ENCODE results near the gene U2SURP. TPM values are rescaled to one million over a fixed set of nuclear protein-coding genes. Genes with fewer than 3 reads are reported as not detected.

U2SURP gene
- total and polyA plus RNA-seq, 2 donors (not counting 1 experiment from before 2014, with no cell fraction given), result 15.1 to 138 TPM

DNA sequence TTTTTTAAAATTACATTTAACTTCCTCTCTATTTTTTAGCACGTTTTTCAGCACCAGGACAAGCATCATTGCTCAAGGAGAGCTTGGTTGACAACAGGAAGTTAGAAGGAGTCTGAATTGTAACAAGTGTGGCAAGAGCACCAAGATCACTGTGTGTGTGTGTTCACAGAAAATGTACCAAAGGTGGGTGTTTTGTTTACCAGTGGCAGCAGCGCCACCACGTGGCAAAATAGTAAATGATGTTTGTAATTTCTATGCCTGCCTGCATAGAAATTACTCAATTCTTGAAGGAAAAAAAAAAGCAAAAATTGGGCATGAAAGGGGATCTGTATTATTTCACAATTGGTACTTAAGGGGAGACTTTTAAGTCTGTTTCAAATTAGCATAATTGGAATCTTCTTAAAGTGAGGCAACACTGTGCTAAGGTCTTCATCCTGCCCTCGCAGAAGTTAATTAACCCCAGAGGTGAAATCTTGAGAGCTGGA, 7.4 kb upstream of the U2SURP start:
- H3K4me3 Mint-ChIP-seq, result no peak overlapping the region

DNA sequence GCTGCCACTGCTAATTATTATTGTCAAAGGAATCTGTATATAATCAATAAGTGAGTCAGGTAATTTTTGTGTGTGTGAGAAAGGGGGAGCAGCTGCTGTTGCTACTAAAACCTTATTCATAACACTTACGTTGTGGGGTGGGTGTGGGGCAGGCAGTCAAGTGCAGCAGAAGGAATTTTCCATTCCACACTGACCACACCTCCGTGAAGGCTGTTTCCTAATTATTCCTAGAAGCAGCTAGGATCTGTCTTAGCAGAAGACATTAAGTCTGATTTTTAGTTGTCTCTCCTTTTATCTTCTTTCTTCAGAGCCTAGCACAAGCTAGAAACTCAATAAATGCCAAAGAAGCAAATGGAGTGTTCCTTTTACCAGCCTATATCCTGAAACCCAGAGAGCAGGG, 4.0 kb upstream of the U2SURP start:
- Histone ChIP-seq H3K4me1 (ENCODE audit: control insufficient read depth in 2 of 2, insufficient read depth in 2 of 2, low read length in 2 of 2) (peaks cover 26 to 27% of the 10 kb centered on the region in 2 donors), H3K4me2 (replicated peaks; ENCODE audit: low read depth, low read length, poor library complexity, severe bottlenecking) (no peak overlapping the region), H3K9me3 (ENCODE audit: control extremely low read depth in 1 of 3, control insufficient read depth in 2 of 3, insufficient read depth in 1 of 3, low read length in 2 of 3) (no peaks in the 10 kb centered on the region), H3K4me3 (ENCODE audit: control extremely low read depth in 1 of 5, extremely low read depth in 1 of 5, insufficient read depth in 1 of 5, low read depth in 2 of 5, low read length in 4 of 5) (no peak overlapping the region), H3K9ac (ENCODE audit: low read length) (no peak overlapping the region), H3K27ac (ENCODE audit: low read length in 2 of 2) (no peak overlapping the region), H3K36me3 (replicated peaks in 1 of 2; ENCODE audit: control extremely low read depth in 1 of 2, control insufficient read depth in 1 of 2, extremely low read depth in 1 of 2, insufficient read depth in 2 of 2, low read length in 1 of 2) (no peaks in the 10 kb centered on the region), H3K27me3 (replicated peaks in 1 of 4; ENCODE audit: control extremely low read depth in 1 of 4, control insufficient read depth in 3 of 4, insufficient read depth in 4 of 4, low read length in 3 of 4) (no peaks in the 10 kb centered on the region), H3K79me2 (ENCODE audit: control insufficient read depth, insufficient read depth, low read length) (peaks cover 12% of the 10 kb centered on the region), H2AFZ (ENCODE audit: insufficient read depth, low read depth, low read length, poor library complexity, severe bottlenecking) (no peak overlapping the region), H4K20me1 (ENCODE audit: control insufficient read depth, insufficient read depth, low read length, poor library complexity, severe bottlenecking) (no peaks in the 10 kb centered on the region)
- ATAC-seq (ENCODE audit: low read depth) (no peak), DNase-seq (no peak)
- WGBS (ENCODE audit: insufficient coverage), result no CpG with 5 or more reads among the region's 2 CpGs
- TF ChIP-seq EZH2 (IDR thresholded peaks at IDR 0.05; ENCODE audit: borderline replicate concordance, insufficient read depth, low read depth, low read length, poor library complexity, severe bottlenecking), result no peak
- TF ChIP-seq, protein P1, sequence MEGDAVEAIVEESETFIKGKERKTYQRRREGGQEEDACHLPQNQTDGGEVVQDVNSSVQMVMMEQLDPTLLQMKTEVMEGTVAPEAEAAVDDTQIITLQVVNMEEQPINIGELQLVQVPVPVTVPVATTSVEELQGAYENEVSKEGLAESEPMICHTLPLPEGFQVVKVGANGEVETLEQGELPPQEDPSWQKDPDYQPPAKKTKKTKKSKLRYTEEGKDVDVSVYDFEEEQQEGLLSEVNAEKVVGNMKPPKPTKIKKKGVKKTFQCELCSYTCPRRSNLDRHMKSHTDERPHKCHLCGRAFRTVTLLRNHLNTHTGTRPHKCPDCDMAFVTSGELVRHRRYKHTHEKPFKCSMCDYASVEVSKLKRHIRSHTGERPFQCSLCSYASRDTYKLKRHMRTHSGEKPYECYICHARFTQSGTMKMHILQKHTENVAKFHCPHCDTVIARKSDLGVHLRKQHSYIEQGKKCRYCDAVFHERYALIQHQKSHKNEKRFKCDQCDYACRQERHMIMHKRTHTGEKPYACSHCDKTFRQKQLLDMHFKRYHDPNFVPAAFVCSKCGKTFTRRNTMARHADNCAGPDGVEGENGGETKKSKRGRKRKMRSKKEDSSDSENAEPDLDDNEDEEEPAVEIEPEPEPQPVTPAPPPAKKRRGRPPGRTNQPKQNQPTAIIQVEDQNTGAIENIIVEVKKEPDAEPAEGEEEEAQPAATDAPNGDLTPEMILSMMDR (IDR thresholded peaks at IDR 0.05), result no peak
- Mint-ChIP-seq H3K9me3 (ENCODE audit: insufficient read depth) (no peaks in the 10 kb centered on the region), H3K4me3 (no peak overlapping the region), H3K27me3 (no peaks in the 10 kb centered on the region), H3K27ac (no peak overlapping the region), H3K4me1 (peaks cover 28% of the 10 kb centered on the region)
- intact Hi-C loops (cut with micrococcal nuclease), result no loop called here
- ChIA-PET POLR2A (no interaction called here), CTCF (interaction anchor here (1.2 to 2.1 kb wide), 3 partner anchors 10 to 410 kb away, joined by 4 to 6 read pairs (median 6); no protein-coding TSS in a partner anchor)

More for the DNA sequence above, 7.4 kb upstream of the U2SURP start:
- WGBS (ENCODE audit: insufficient coverage), result 100% methylated on average over 1 of the region's 4 CpGs
- Histone ChIP-seq H4K20me1 (ENCODE audit: control insufficient read depth, insufficient read depth, low read length, poor library complexity, severe bottlenecking) (no peaks in the 10 kb centered on the region), H3K9me3 (ENCODE audit: control extremely low read depth in 1 of 3, control insufficient read depth in 2 of 3, insufficient read depth in 1 of 3, low read length in 2 of 3) (no peaks in the 10 kb centered on the region), H3K27ac (ENCODE audit: low read length in 2 of 2) (peak overlapping the region in 1 of 2 donors; percentile 2), H3K4me1 (ENCODE audit: control insufficient read depth in 2 of 2, insufficient read depth in 2 of 2, low read length in 2 of 2) (peaks cover 14 to 15% of the 10 kb centered on the region in 2 donors), H2AFZ (ENCODE audit: insufficient read depth, low read depth, low read length, poor library complexity, severe bottlenecking) (no peak overlapping the region), H3K27me3 (replicated peaks in 1 of 4; ENCODE audit: control extremely low read depth in 1 of 4, control insufficient read depth in 3 of 4, insufficient read depth in 4 of 4, low read length in 3 of 4) (no peaks in the 10 kb centered on the region), H3K4me3 (ENCODE audit: control extremely low read depth in 1 of 5, extremely low read depth in 1 of 5, insufficient read depth in 1 of 5, low read depth in 2 of 5, low read length in 4 of 5) (no peak overlapping the region), H3K9ac (ENCODE audit: low read length) (no peak overlapping the region), H3K36me3 (replicated peaks in 1 of 2; ENCODE audit: control extremely low read depth in 1 of 2, control insufficient read depth in 1 of 2, extremely low read depth in 1 of 2, insufficient read depth in 2 of 2, low read length in 1 of 2) (no peaks in the 10 kb centered on the region), H3K79me2 (ENCODE audit: control insufficient read depth, insufficient read depth, low read length) (no peaks in the 10 kb centered on the region), H3K4me2 (replicated peaks; ENCODE audit: low read depth, low read length, poor library complexity, severe bottlenecking) (peak overlapping the region; percentile 20)
- ChIA-PET POLR2A (no interaction called here), CTCF (interaction anchor here (0.6 to 1.7 kb wide), 8 partner anchors 9 to 407 kb away, joined by 3 to 7 read pairs (median 3); no protein-coding TSS in a partner anchor)
- TF ChIP-seq, protein P1 (IDR thresholded peaks at IDR 0.05), result peak; percentile 89
- TF ChIP-seq EZH2 (IDR thresholded peaks at IDR 0.05; ENCODE audit: borderline replicate concordance, insufficient read depth, low read depth, low read length, poor library complexity, severe bottlenecking), result no peak
- DNase-seq, result peak; percentile 74
- H3K9me3 Mint-ChIP-seq (ENCODE audit: insufficient read depth), result no peaks in the 10 kb centered on the region
- intact Hi-C loops (cut with micrococcal nuclease), result loop anchor here (1.0 kb wide), 1 partner anchor 408 kb away; no protein-coding TSS in a partner anchor
- ATAC-seq (ENCODE audit: low read depth), result peak; percentile 54
- H3K27ac Mint-ChIP-seq, result peak overlapping the region; percentile 54
- H3K4me1 Mint-ChIP-seq, result peaks cover 15% of the 10 kb centered on the region
- no peaks in the 10 kb centered on the region for H3K27me3 Mint-ChIP-seq
